ENCODE data around the gene GNAT3.

GRCh38 chr7:80481196-80481884 is 30.5 kb downstream of the GNAT3 start:
- TF ChIP-seq POLR2AphosphoS5 (IDR thresholded peaks at IDR 0.05; ENCODE audit: low read depth, low read length): no peak
- no peak for TF ChIP-seq POLR2A (IDR thresholded peaks at IDR 0.05; ENCODE audit: low read depth, low read length)
